ENCODE results near the gene KCTD14.
A peak's percentile ranks its signal among the peaks of the same experiment; 100 is the strongest.

Gene KCTD14, protein sequence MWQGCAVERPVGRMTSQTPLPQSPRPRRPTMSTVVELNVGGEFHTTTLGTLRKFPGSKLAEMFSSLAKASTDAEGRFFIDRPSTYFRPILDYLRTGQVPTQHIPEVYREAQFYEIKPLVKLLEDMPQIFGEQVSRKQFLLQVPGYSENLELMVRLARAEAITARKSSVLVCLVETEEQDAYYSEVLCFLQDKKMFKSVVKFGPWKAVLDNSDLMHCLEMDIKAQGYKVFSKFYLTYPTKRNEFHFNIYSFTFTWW

DNA sequence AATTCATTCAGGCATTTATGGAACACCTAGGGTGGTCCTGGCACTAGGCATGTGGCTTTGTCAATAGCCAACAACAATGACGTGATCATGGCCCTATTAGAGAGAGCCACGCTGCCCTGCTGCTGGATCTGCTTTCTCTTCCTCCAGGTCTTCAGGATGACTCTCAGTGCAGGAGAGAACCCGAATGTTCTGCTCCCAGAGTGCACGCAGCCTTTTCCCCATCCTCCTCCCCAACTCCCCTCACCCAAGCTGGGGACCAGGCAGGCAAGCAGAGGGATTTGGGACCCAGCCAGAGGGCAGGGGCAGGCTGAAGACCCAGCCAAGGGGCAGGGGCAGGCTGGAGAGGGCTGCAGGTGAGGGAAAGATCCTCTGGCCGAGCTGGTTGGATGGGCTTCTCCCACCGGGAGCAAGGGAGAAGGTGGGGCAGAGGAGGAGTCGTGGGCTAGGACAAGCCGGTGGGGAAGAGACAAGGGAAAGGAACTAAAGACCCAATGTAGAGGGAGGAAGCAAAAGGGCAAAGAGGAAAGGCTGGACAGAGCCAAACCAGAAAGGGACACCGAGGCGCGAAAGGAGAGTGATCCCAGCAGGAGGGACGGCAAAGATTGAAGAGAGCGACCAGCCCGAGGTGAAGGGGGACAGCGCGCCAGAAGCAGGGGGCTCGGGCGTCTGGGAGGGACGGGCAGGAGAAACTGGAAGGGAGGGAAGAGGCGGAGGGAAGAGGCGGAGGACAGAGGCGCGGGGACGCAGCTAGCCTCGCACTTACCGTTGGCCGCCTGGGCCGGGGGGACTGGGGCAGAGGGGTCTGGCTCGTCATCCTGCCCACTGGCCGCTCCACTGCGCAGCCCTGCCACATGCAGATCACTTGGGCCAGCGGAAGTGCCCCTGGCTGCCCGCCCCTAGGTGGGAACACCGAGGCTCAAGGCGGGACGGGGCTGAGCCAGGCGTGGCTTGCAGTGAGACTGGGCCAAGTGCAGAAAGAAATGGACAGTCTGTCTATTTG, at the start of gene KCTD14:
Gene KCTD14 (minus strand): TSS at position 880 of the 1,000 bp plus-strand sequence. CDS start 27 bp downstream, at position 853.
- Histone ChIP-seq H4K20me1 (no peaks in the 10 kb centered on the region), H3K4me3 (no peak within 1 kb of the TSS), H3K27me3 (no peaks in the 10 kb centered on the region), H3K36me3 (no peaks in the 10 kb centered on the region), H3K27ac (no peak within 1 kb of the TSS), H3K4me2 (no peak within 1 kb of the TSS), H3K9ac (no peak within 1 kb of the TSS), H3K4me1 (no peaks in the 10 kb centered on the region), H3K9me3 (replicated peaks in 1 of 11) (no peaks in the 10 kb centered on the region)
- TF ChIP-seq Cebpa-rat (IDR thresholded peaks at IDR 0.05): no peak

DNA sequence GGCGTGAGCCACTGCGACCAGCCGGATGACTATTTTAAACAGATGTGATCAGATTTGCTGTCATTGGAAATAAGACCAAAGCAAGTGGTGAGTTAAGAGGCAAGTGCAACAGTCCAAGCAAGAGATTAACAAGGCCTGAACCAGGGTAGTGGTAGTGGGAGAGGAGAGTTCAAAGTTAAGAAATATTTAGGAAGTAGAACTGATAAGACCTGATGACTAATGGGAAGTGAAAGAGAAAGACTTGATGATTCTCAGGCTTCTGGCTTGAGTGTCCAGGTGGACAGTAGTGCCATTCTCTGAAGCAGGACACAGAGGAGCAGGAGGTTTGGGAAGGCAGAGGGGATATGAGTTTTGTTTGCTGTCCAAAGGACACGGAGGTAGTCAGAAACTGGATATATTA, 49.4 kb upstream of the KCTD14 start:
- Histone ChIP-seq H3K4me1 (peaks cover 6 to 44% (median 12%) of the 10 kb centered on the region in 10 experiments; a peak in 18 of 20 replicates), H3K36me3 (peaks cover 71 to 99% (median 82%) of the 10 kb centered on the region in 11 experiments), H3K4me3 (no peak overlapping the region), H3K9me3 (replicated peaks in 1 of 11) (no peaks in the 10 kb centered on the region), H3K27ac (no peak overlapping the region), H4K20me1 (peaks cover 35 to 88% (median 72%) of the 10 kb centered on the region in 11 experiments; a peak in 20 of 22 replicates), H3K27me3 (no peaks in the 10 kb centered on the region), H3K9ac (no peak overlapping the region), H3K4me2 (peak overlapping the region in 2 of 11 experiments; percentile 6 to 43; a peak in 1 of 22 replicates)
- no peak for TF ChIP-seq Cebpa-rat (IDR thresholded peaks at IDR 0.05)

DNA sequence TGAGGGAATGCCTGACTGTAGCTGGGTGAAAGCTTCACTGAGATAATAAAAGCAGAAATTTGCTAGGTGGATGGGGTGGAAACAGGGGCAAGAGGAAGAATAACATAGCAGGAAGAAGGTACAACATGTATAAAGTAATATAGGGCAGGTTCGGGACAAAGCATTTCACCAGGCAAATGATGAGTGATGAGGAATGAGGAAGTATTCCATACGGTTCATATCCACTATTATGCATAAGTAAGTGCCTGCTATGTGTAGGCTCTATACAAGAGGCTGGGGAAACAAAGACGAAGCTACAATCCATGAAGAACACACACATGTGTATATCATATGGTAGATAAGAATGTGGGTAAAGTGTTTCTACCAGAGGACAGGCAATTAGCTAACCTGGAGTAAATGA, 48.6 kb upstream of the KCTD14 start:
- Histone ChIP-seq H3K4me1 (peaks cover 0 to 44% (median 6%) of the 10 kb centered on the region in 10 experiments; a peak in 17 of 20 replicates), H3K27ac (no peak overlapping the region), H3K9me3 (replicated peaks in 1 of 11) (no peaks in the 10 kb centered on the region), H3K4me3 (no peak overlapping the region), H4K20me1 (peaks cover 32 to 80% (median 65%) of the 10 kb centered on the region in 11 experiments; a peak in 20 of 22 replicates), H3K9ac (no peak overlapping the region), H3K4me2 (no peak overlapping the region), H3K27me3 (no peaks in the 10 kb centered on the region), H3K36me3 (peaks cover 74 to 96% (median 84%) of the 10 kb centered on the region in 11 experiments)
- TF ChIP-seq Cebpa-rat (IDR thresholded peaks at IDR 0.05): no peak

DNA sequence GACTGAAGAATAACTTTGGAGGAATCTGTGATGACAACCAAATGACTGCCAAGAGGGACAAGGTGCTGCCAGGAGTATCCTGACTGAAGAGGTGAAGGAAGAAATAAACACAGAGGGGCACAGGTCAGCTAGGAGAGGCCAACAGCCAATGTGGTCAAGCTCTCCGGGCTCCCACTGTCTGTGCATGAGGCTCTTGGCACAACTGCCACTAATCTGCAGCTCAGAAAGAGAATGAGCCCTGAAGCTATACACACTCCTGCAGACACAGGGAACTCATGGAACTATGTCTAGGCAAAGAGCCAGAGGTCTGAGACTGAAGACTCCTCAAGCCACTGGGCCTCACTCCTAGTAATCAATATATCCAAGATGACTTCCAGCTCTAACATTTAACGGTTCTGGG, 47.5 kb upstream of the KCTD14 start:
- Histone ChIP-seq H3K4me2 (no peak overlapping the region), H4K20me1 (peaks cover 23 to 69% (median 54%) of the 10 kb centered on the region in 11 experiments; a peak in 20 of 22 replicates), H3K27ac (no peak overlapping the region), H3K4me3 (no peak overlapping the region), H3K9me3 (replicated peaks in 1 of 11) (no peaks in the 10 kb centered on the region), H3K9ac (no peak overlapping the region), H3K27me3 (no peaks in the 10 kb centered on the region), H3K36me3 (peaks cover 71 to 95% (median 75%) of the 10 kb centered on the region in 11 experiments), H3K4me1 (peaks cover 0 to 37% (median 4%) of the 10 kb centered on the region in 10 experiments; a peak in 9 of 20 replicates)
- no peak for TF ChIP-seq Cebpa-rat (IDR thresholded peaks at IDR 0.05)

DNA sequence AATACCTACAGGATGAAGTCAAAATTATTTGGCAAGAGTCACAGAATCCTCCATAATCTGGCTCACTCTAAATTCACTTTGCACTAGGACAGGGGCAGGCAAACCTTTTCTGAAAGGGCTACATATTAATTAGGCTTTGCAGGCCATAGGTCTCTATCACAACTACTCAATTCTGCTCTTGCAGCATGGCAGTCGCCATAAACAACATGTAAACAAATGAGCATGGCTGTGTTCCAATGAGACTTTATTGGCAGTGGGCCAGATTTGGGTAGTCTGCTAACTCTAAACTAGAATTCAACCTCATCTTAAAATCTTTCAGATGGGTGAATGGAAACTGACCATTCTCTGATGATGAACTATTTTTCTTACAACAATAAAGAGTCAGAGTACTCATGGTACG, 46.4 kb upstream of the KCTD14 start:
- Histone ChIP-seq H3K4me1 (peaks cover 0 to 33% (median 4%) of the 10 kb centered on the region in 10 experiments; a peak in 9 of 20 replicates), H3K9me3 (replicated peaks in 1 of 11) (no peaks in the 10 kb centered on the region), H3K9ac (no peak overlapping the region), H4K20me1 (peaks cover 12 to 58% (median 43%) of the 10 kb centered on the region in 11 experiments; a peak in 19 of 22 replicates), H3K27me3 (no peaks in the 10 kb centered on the region), H3K4me2 (no peak overlapping the region), H3K4me3 (no peak overlapping the region), H3K27ac (no peak overlapping the region), H3K36me3 (peaks cover 61 to 86% (median 70%) of the 10 kb centered on the region in 11 experiments)
- TF ChIP-seq Cebpa-rat (IDR thresholded peaks at IDR 0.05): no peak

DNA sequence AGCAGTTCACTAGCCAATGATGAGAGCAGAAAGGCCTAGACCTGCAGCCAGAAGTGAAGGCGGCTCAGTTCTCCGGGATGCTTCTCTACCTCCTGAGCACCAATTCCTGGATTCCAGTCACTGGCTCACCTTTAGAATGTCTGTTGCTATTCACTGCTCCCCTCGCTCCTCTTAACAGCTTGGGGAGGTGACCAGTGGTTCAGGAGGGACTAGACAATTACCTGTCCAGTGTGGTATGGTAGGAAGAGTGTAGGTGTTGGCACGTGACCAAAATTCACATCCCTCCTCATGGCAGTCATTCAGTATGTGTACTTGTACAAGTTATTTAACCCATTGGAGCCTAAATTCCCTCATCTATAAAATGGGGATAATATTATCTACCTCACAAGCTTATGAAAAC, 44.6 kb upstream of the KCTD14 start:
- peaks cover 0 to 22% (median 4%) of the 10 kb centered on the region in 10 experiments; a peak in 9 of 20 replicates for H3K4me1 ChIP-seq
- no peak overlapping the region for H3K4me3 ChIP-seq
- H3K9me3 ChIP-seq (replicated peaks in 1 of 11): no peaks in the 10 kb centered on the region
- H3K36me3 ChIP-seq: peaks cover 56 to 72% (median 57%) of the 10 kb centered on the region in 11 experiments
- H3K4me2 ChIP-seq: no peak overlapping the region
- no peaks in the 10 kb centered on the region for H3K27me3 ChIP-seq
- TF ChIP-seq Cebpa-rat (IDR thresholded peaks at IDR 0.05): no peak
- peaks cover 5 to 40% (median 25%) of the 10 kb centered on the region in 11 experiments; a peak in 16 of 22 replicates for H4K20me1 ChIP-seq
- H3K9ac ChIP-seq: no peak overlapping the region
- H3K27ac ChIP-seq: no peak overlapping the region

DNA sequence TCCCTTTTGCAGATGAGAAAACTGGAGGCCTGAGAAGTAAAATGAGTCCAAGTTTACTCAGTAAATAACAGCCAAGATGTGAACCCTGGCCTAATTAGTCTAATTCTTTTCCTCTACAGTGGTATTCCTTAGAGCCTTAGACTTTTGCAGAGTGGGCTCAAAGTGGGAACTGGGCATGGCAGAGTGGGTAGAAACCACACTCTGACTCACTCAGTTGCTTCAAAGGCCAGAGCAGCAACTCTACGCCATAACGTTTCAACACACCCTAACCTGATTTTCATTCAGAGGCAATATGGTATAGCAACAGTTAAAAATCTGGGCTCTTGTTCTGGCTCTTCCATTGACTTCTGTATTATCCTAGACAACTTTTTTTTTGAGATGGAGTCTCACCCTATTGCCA, 43.4 kb upstream of the KCTD14 start:
- peaks cover 3 to 28% (median 13%) of the 10 kb centered on the region in 11 experiments; a peak in 14 of 22 replicates for H4K20me1 ChIP-seq
- no peak overlapping the region for H3K4me3 ChIP-seq
- H3K9ac ChIP-seq: no peak overlapping the region
- H3K9me3 ChIP-seq (replicated peaks in 1 of 11): no peaks in the 10 kb centered on the region
- TF ChIP-seq Cebpa-rat (IDR thresholded peaks at IDR 0.05): no peak
- H3K27ac ChIP-seq: no peak overlapping the region
- H3K4me1 ChIP-seq: peaks cover 0 to 18% (median 4%) of the 10 kb centered on the region in 10 experiments; a peak in 9 of 20 replicates
- no peaks in the 10 kb centered on the region for H3K27me3 ChIP-seq
- peaks cover 43 to 59% (median 45%) of the 10 kb centered on the region in 11 experiments for H3K36me3 ChIP-seq
- peak overlapping the region in 5 of 11 experiments; percentile 7 to 55 (median 22); a peak in 6 of 22 replicates for H3K4me2 ChIP-seq

DNA sequence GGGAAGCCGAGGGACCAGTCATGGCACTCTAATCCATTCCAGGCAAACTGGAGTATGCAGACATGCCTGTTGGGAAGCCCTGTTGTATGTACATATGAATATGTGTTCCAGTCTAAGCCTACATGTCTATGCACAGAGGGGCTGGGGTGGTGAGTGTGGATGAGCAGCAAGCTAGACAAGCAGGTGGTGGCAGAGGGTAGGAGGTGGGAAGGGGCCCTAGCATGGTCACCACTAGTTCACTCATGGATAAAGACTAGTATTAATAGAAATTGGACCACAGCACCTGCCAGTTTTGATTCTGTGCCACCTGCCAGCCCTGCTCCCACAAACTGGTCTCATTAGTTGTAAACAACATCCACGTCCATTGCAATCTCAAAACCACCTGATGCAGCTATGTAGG, 42.1 kb upstream of the KCTD14 start:
- Histone ChIP-seq H3K4me1 (peaks cover 0 to 18% (median 4%) of the 10 kb centered on the region in 10 experiments; a peak in 9 of 20 replicates), H3K27me3 (no peaks in the 10 kb centered on the region), H3K4me3 (no peak overlapping the region), H3K9ac (no peak overlapping the region), H3K4me2 (no peak overlapping the region), H4K20me1 (peaks cover 0 to 15% (median 1%) of the 10 kb centered on the region in 11 experiments; a peak in 11 of 22 replicates), H3K36me3 (peaks cover 31 to 47% (median 32%) of the 10 kb centered on the region in 11 experiments), H3K9me3 (replicated peaks in 1 of 11) (no peaks in the 10 kb centered on the region), H3K27ac (no peak overlapping the region)
- TF ChIP-seq Cebpa-rat (IDR thresholded peaks at IDR 0.05): no peak

All from BLaER1 treated with 17β-estradiol and CSF1 and Interleukin-3, amounts not matched to agents 10 nM and 100 nM (cell line).